Inflammatory macrophage treated with lipopolysaccharide for 4 hours (primary cell): ENCODE measurements around the gene EIF4A3.

Experiments used
- DNase-seq: peaks from one replicate; pipeline ENCODE4 v3.0.0-alpha.2; 2020

The EIF4A3 gene

DNA sequence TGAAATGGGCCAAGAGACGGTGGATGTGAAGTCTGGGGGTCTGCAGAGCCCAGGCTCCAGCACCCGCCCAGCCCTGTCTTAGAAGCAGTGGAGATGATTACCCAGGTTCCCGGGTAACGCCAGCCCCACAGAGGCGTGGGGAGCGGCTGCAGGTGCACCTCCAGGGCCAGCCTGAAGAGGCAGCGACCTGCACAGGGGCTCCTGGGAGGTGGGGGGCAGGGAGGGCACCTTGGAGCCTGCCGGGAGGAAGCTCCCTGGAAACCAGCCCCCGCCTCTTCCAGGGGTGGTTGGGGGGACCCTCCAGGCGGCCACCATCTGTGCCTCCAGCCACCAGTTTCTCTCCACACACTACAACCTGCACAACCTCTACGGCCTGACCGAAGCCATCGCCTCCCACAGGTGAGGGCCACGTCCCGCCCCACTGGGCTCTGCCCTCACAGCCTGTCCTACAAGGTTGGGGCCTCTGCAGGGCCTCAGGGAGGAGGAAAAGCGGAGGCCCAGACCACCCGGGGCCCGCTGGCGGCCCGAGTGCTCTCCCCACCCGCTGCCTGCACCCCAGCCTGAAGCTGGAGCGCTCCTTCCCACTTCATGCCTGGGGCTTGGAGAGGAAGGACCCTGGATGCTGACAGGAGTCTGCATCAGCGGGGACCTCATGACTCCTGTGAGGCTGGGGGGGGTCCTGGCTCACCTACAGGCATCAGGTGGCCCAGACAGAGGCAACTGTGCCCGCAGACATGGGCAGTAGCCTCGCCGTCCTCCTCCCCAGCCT, 35.0 kb downstream of the EIF4A3 start:
- no peak for DNase-seq

DNA sequence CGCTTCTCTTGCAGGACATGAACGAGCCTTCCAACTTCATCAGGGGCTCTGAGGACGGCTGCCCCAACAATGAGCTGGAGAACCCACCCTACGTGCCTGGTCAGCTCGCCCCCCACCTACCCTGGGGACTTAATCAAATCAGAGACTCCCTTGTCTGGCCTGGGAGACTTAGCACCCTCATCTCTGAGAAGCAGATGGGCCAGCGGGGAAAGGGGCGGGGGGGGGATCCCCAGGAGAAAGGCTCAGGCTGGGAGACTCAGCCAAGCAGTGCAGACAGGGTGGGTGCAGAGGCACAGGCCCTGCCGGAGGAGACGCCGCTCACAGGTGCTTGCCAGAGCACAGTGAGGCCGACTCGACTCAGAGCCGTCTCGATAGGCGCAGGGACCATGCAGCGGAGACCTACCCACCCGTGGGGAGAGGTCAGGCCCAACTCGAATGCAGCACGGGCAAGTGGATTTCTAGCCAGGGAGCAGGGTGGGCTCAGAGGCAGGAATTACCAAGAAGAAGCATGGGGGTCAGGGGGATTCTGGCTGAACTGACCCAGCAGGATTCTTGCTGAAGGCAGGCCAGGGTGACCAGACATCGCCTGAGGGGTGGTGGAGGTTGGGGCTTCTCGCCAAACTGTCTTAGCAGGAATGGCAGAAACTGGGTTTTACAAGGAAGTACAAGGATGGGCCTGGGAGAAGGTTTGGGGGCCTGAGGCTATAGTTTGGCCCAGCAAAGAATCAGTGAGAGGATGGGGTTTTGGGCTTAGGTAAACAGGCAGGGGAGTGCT, 35.8 kb downstream of the EIF4A3 start:
- DNase-seq, result no peak

DNA sequence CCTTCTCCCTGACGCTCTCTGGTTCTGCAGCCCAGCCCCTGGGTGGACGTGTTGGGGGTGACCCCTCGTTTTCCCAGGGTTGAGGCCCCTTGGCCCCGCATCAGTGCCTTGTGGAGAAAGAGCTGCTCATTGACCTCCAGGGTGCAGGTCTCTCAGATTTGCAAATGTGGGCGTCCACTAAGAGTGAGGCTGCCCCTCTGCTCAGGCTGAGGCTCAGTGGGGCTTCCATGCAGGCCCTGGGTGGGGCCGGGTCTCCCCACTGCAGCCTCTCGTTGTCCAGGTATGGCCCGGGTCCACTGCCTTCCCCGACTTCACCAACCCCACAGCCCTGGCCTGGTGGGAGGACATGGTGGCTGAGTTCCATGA, 36.5 kb downstream of the EIF4A3 start:
- DNase-seq, result no peak

DNA sequence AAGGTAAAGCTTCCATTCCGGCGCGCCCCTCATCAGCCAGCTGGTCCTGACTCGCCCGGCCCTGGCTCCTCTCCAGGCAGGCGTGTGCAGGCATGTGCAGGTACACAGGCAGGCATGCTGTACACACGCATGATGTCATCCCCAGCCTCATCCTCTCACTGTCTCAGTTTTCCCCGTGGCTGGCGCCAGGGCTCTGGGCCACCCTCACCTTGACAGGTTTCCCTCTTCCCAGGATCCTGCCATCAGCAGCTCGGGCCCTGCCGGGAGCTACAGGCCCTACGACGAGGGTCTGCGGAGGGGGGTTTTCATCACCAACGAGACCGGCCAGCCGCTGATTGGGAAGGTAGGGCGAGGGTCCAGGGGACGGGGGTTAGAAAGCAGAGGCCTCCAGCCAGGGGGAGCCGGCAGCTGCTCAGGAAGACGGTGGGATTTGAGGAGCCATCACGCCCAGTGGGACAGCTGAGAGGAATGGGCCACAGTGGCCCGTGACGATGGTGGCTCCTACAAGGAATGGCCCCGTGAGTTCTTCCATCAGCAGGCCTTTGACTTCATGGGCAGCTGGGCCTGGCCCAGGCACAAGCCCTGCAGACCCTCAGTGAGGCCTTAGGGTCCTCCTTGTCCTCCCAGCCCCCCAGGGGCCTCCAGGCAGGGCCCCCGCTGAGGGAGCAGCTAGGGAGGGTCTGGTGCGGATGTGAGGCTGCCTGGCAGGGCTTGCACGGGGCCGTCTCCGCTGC, 37.0 kb downstream of the EIF4A3 start:
- no peak for DNase-seq

DNA sequence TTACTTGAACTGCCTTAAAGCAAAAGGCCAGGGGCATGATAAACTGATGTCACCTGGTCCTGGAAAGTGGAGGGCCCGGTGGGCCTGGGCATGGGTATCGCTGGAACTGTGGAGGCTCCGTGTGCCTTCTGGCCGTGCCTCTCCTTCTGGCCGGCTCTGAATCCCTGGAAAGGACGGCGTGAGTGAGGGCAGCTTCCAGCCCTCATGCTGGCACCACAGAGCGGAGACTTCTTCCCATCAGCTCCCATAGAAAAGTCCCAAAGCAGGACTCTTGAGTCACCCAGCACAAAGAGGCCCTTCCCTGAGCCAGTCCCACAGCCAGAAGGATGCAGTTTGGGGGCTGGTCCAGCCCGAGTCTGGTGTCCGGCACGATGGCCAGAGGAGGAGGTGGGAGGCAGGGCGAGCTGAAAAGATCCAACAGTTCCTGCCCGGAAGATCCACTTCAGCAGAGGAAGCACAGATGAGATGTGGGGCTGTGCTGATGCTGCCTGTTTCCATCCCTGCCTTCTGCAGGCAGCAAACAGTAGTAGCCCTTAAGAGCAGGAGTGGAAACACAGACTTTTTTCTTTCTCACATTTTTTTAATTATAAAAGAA, 37.8 kb downstream of the EIF4A3 start:
- DNase-seq, result no peak

DNA sequence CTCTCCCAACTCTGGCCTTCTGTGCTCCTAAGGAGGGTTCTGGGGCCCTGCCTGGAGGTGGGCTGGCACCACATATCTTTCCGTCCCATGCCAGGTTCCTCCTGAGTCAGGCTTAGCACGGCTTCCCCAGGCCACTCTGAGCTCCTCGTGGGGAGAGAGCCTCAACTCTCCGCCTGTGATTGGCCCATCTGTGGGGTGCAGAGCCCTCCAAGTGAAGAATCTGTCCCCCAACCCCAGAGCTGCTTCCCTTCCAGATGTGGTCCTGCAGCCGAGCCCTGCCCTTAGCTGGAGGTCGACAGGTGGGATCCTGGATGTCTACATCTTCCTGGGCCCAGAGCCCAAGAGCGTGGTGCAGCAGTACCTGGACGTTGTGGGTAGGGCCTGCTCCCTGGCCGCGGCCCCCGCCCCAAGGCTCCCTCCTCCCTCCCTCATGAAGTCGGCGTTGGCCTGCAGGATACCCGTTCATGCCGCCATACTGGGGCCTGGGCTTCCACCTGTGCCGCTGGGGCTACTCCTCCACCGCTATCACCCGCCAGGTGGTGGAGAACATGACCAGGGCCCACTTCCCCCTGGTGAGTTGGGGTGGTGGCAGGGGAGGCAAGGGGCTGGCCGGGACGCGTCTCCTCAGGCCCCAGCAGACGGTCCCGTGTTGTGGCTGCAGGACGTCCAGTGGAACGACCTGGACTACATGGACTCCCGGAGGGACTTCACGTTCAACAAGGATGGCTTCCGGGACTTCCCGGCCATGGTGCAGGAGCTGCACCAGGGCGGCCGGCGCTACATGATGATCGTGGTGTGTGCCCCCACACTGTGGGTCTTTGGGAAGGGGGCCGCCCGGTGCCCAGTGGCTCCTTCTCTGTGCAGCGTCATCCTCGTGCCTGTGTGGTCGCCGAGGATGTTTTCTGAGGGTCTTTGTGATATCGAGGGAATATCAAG, 38.6 kb downstream of the EIF4A3 start:
- no peak for DNase-seq

DNA sequence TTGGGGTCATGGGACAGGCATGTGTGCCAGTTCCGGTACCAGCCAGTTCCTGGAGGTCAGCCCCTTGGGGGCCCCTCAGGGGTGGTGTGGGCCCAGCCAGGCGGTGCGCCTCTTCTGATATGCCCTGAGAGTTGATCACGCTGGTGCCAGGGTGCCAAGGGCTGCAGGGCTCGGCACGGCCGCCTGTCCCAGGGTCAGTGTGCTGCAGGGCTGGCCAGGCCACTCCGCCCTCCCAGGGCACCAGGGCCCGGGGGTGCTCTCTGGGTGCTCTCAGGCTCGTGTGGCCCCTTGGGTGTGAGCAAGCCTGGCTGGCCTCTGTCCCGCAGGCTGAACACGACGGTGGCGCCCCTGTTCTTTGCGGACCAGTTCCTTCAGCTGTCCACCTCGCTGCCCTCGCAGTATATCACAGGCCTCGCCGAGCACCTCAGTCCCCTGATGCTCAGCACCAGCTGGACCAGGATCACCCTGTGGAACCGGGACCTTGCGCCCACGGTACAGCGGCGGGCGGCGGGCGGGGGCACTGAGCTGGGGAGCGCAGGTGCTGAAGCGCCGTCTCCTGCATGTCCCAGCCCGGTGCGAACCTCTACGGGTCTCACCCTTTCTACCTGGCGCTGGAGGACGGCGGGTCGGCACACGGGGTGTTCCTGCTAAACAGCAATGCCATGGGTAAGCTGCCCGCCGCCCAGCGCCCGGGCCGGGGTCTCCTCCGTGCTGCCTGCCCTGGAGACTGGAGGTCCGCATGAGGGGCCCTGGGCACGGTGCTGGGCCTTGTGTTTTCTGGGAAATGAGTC, 39.5 kb downstream of the EIF4A3 start:
- DNase-seq, result no peak

DNA sequence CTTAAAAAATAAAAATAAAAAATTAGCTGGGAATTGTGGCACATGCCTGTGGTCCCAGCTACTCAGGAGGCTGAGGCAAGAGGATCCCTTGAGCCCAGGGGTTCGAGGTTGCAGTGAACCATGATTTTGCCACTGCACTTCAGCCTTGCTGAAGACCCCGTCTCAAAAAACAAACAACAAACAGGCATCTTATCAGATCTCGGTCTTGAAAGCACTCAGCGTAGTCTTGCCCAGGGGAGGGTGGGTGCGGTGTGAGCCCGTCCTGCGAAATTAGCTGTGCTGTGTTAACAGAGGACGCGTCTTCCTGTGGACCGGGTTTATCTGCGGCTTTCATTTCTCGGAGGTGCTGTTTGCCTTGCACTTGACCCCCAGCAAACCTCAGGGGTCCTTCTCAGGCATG, 40.2 kb downstream of the EIF4A3 start:
- DNase-seq, result no peak

DNA sequence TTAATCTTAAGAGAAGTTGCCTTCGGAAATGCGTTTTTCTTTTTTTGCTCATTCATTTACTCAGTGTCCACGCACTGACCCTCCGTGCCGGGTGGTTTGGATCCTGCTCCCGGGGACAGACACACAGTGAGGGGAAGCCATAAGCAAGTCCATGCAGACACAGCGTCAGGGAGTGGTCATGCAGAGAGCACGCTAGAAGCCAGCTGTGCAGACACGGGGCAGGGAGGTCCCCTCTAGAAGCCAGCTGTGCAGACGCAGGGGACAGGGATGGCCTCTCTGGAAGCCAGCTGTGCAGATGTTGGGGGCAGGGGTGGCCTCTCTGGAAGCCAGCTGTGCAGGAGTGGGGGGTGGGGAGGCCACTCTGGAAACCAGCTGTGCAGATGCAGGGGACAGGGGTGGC, 40.8 kb downstream of the EIF4A3 start:
- no peak for DNase-seq

DNA sequence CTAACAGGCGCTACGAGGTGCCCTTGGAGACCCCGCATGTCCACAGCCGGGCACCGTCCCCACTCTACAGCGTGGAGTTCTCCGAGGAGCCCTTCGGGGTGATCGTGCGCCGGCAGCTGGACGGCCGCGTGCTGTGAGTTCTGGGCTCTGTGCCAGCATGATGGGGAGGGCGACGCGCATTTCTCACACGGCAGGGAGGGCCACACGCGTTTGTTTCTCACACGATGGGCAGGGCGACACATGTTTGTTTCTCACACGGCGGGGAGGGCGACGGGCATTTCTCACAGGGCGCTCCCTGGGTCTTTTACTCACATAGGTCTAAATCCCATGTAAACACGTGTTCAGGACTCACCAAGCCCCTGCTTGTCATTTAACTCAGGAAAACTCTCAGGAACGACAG, 41.2 kb downstream of the EIF4A3 start:
- DNase-seq, result no peak

DNA sequence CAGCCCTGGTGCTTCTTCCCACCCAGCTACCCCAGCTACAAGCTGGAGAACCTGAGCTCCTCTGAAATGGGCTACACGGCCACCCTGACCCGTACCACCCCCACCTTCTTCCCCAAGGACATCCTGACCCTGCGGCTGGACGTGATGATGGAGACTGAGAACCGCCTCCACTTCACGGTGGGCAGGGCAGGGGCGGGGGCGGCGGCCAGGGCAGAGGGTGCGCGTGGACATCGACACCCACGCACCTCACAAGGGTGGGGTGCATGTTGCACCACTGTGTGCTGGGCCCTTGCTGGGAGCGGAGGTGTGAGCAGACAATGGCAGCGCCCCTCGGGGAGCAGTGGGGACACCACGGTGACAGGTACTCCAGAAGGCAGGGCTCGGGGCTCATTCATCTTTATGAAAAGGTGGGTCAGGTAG, 42.0 kb downstream of the EIF4A3 start:
- no peak for DNase-seq

DNA sequence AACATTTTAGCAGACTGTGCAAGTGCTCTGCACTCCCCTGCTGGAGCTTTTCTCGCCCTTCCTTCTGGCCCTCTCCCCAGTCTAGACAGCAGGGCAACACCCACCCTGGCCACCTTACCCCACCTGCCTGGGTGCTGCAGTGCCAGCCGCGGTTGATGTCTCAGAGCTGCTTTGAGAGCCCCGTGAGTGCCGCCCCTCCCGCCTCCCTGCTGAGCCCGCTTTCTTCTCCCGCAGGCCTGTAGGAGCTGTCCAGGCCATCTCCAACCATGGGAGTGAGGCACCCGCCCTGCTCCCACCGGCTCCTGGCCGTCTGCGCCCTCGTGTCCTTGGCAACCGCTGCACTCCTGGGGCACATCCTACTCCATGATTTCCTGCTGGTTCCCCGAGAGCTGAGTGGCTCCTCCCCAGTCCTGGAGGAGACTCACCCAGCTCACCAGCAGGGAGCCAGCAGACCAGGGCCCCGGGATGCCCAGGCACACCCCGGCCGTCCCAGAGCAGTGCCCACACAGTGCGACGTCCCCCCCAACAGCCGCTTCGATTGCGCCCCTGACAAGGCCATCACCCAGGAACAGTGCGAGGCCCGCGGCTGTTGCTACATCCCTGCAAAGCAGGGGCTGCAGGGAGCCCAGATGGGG, 42.5 kb downstream of the EIF4A3 start:
- DNase-seq, result no peak

DNA sequence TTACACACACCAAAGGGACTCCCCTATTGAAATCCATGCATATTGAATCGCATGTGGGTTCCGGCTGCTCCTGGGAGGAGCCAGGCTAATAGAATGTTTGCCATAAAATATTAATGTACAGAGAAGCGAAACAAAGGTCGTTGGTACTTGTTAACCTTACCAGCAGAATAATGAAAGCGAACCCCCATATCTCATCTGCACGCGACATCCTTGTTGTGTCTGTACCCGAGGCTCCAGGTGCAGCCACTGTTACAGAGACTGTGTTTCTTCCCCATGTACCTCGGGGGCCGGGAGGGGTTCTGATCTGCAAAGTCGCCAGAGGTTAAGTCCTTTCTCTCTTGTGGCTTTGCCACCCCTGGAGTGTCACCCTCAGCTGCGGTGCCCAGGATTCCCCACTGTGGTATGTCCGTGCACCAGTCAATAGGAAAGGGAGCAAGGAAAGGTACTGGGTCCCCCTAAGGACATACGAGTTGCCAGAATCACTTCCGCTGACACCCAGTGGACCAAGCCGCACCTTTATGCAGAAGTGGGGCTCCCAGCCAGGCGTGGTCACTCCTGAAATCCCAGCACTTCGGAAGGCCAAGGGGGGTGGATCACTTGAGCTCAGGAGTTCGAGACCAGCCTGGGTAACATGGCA, 43.4 kb downstream of the EIF4A3 start:
- DNase-seq, result no peak

DNA sequence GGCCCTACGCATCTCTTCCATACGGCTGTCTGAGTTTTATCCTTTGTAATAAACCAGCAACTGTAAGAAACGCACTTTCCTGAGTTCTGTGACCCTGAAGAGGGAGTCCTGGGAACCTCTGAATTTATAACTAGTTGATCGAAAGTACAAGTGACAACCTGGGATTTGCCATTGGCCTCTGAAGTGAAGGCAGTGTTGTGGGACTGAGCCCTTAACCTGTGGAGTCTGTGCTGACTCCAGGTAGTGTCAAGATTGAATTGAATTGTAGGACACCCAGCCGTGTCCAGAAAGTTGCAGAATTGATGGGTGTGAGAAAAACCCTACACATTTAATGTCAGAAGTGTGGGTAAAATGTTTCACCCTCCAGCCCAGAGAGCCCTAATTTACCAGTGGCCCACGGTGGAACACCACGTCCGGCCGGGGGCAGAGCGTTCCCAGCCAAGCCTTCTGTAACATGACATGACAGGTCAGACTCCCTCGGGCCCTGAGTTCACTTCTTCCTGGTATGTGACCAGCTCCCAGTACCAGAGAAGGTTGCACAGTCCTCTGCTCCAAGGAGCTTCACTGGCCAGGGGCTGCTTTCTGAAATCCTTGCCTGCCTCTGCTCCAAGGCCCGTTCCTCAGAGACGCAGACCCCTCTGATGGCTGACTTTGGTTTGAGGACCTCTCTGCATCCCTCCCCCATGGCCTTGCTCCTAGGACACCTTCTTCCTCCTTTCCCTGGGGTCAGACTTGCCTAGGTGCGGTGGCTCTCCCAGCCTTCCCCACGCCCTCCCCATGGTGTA, 44.1 kb downstream of the EIF4A3 start:
- DNase-seq, result no peak

DNA sequence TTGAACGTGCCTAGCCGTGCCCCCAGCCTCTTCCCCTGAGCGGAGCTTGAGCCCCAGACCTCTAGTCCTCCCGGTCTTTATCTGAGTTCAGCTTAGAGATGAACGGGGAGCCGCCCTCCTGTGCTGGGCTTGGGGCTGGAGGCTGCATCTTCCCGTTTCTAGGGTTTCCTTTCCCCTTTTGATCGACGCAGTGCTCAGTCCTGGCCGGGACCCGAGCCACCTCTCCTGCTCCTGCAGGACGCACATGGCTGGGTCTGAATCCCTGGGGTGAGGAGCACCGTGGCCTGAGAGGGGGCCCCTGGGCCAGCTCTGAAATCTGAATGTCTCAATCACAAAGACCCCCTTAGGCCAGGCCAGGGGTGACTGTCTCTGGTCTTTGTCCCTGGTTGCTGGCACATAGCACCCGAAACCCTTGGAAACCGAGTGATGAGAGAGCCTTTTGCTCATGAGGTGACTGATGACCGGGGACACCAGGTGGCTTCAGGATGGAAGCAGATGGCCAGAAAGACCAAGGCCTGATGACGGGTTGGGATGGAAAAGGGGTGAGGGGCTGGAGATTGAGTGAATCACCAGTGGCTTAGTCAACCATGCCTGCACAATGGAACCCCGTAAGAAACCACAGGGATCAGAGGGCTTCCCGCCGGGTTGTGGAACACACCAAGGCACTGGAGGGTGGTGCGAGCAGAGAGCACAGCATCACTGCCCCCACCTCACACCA, 44.8 kb downstream of the EIF4A3 start:
- peak; percentile 62 for DNase-seq

DNA sequence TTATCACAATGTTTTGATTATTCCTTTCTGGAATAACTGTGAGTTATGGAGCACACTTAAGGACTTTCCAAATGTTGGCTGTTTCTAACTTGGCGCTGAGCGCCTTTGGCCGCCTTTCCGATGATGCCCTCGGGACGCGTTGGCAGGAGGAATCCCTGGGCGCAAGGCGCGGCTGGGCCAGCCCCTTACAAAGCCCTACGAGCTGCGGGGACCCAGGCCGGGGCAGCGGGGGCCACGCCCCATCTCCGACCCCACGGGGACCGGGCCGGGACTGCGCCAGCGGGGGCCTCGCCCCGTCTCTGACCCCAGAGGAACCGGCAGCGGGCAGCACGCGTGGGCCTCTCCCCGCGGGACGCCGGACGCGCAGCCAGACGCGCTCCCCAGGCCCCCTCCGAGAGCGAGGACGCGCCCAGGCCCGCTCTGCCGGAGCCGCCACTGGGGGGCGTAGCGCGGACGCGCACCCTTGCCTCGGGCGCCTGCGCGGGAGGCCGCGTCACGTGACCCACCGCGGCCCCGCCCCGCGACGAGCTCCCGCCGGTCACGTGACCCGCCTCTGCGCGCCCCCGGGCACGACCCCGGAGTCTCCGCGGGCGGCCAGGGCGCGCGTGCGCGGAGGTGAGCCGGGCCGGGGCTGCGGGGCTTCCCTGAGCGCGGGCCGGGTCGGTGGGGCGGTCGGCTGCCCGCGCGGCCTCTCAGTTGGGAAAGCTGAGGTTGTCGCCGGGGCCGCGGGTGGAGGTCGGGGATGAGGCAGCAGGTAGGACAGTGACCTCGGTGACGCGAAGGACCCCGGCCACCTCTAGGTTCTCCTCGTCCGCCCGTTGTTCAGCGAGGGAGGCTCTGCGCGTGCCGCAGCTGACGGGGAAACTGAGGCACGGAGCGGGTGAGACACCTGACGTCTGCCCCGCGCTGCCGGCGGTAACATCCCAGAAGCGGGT, 45.6 kb downstream of the EIF4A3 start, which contains the start of gene GAA:
Gene GAA, plus strand, starts transcription at position 571 of the 935 bp plus-strand sequence. CDS start 3,006 bp downstream, outside the sequence.
- peak; percentile 84 for DNase-seq

DNA sequence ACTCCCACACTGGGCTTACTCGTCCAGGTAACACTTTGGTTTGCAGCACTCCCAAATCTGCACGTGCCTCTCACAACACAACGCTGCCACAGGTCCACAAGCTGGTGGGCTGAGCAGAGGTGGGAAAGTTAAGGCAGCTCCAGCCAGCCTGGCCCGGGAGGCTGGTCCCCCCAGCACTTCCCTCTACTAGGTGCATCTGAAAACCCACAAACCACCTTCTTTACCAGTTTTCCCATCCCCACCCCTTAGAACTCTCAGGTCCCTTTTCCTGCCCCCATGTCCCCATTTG, 46.9 kb downstream of the EIF4A3 start:
- DNase-seq, result no peak
